Measurements from ENCODE around the gene CD164.

The CD164 gene

DNA sequence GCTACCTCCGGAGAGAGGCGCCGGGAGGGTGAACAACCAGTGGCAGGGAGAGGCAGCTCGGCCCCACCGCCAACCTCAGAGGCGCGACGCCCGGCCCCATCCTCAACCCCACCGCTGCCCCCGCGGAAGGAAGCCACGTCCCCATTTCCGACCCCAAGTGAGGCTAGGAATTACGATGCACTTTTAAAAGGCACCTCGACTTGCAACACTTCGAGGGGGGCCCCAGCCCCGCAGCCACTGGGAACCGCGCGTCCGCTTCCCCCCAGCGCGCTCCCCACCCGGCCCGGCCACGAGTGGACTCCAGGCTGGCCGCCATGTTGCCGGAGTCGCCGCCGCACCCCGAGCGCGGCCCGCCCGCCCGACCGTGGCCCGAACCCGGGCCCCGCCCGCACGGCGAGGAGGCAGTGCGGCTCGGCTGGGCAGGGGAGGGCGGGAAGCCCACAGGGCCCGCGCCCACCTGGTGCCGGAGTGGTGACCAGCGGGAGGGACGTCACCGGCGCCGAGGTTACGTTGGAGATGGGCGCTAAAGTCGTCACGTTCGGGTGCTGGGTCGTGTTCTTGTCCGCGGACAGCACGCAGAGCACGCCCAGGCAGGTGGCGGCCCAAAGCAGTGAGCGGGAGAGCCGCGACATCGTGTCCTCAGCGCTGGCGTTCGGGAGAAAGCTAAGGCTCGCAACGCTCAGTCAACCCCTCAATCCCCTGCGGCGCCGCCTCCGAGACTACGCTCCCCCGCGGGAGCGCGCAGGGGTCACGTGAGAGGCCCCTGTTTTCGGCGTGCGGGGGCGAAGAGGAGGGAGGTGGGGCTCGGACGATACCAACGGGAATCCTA lies at the start of gene CD164:
Gene CD164, minus strand, starts transcription at position 721 of the 829 bp plus-strand sequence. Its CDS starts 89 bp downstream, at position 632.
- Histone ChIP-seq H3K27ac (peak within 1 kb of the TSS; percentile 99), H3K4me2 (ENCODE audit: low read length) (peak within 1 kb of the TSS; percentile 90), H3K9ac (peak within 1 kb of the TSS; percentile 95), H3K4me3 (ENCODE audit: low read depth, low read length) (peak within 1 kb of the TSS; percentile 89), H3K79me2 (peaks cover 31% of the 10 kb centered on the region), H3K9me3 (ENCODE audit: control insufficient read depth, low read length) (no peaks in the 10 kb centered on the region), H3K27me3 (ENCODE audit: control insufficient read depth, insufficient read depth, low read length) (no peaks in the 10 kb centered on the region), H2AFZ (peak within 1 kb of the TSS; percentile 93), H3K4me1 (peaks cover 26% of the 10 kb centered on the region), H3K36me3 (ENCODE audit: control insufficient read depth, insufficient read depth, low read length) (no peaks in the 10 kb centered on the region)
- TF ChIP-seq, protein P1, sequence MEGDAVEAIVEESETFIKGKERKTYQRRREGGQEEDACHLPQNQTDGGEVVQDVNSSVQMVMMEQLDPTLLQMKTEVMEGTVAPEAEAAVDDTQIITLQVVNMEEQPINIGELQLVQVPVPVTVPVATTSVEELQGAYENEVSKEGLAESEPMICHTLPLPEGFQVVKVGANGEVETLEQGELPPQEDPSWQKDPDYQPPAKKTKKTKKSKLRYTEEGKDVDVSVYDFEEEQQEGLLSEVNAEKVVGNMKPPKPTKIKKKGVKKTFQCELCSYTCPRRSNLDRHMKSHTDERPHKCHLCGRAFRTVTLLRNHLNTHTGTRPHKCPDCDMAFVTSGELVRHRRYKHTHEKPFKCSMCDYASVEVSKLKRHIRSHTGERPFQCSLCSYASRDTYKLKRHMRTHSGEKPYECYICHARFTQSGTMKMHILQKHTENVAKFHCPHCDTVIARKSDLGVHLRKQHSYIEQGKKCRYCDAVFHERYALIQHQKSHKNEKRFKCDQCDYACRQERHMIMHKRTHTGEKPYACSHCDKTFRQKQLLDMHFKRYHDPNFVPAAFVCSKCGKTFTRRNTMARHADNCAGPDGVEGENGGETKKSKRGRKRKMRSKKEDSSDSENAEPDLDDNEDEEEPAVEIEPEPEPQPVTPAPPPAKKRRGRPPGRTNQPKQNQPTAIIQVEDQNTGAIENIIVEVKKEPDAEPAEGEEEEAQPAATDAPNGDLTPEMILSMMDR (IDR thresholded peaks at IDR 0.05) = no peak

DNA sequence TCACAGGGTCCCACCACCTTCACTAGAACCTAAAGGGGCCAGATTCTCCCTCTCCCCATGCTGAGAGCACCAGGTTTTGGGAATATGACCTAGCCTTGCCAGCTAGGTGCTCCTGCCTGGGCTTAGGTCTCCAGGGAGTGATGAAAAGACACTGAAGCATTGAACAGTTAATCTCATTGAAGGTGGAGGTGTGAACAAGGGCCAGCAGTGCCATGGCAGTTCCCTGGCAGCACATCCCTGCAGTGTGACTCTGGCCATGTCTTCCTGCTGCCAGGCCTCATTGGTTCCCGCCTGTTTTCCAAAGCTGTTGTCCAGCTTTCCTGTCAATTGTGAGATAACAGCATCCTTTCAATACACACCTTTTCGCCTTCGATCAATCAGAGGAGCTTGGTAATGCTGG lies 47.2 kb upstream of the CD164 start:
- H3K27me3 ChIP-seq (ENCODE audit: control insufficient read depth, insufficient read depth, low read length) = no peaks in the 10 kb centered on the region
- H3K9ac ChIP-seq = no peak overlapping the region
- no peak overlapping the region for H3K4me2 ChIP-seq (ENCODE audit: low read length)
- H3K9me3 ChIP-seq (ENCODE audit: control insufficient read depth, low read length) = no peaks in the 10 kb centered on the region
- no peak overlapping the region for H2AFZ ChIP-seq
- TF ChIP-seq, protein P1 (IDR thresholded peaks at IDR 0.05) = no peak
- H3K27ac ChIP-seq = no peak overlapping the region
- H3K79me2 ChIP-seq = no peaks in the 10 kb centered on the region
- H3K4me1 ChIP-seq = no peaks in the 10 kb centered on the region
- no peaks in the 10 kb centered on the region for H3K36me3 ChIP-seq (ENCODE audit: control insufficient read depth, insufficient read depth, low read length)
- H3K4me3 ChIP-seq (ENCODE audit: low read depth, low read length) = no peak overlapping the region

DNA sequence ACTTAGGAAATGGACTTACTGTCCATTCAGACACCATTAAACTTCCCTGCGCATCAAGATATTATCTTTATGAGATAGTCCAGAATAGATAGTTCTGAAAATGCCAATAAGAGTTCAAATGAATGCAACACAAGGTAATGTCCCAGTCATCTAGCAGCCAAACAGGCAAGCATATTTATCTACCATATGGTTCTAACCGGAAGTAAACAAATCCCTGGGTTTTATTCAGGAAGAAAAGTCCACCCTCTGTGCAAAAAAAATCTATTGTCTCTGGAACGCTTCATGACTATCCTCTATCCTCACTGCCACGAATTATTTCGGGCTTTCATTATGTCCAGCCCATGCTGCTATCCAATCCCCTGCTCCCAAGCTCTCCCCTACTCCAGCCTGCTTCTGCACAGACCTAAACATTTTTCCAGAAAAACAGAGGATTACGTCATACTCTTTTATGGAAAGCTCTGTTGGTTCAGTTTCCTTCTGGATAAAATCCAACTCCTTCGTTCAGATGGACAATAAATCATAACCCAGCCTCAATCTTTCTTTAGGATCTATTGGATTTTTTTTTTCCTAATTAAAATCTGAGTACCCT lies 46.7 kb upstream of the CD164 start:
- Histone ChIP-seq H3K9me3 (ENCODE audit: control insufficient read depth, low read length) (no peaks in the 10 kb centered on the region), H3K4me1 (peaks cover 2% of the 10 kb centered on the region), H3K36me3 (ENCODE audit: control insufficient read depth, insufficient read depth, low read length) (no peaks in the 10 kb centered on the region), H3K9ac (no peak overlapping the region), H3K27ac (no peak overlapping the region), H3K4me3 (ENCODE audit: low read depth, low read length) (no peak overlapping the region), H2AFZ (no peak overlapping the region), H3K4me2 (ENCODE audit: low read length) (no peak overlapping the region), H3K79me2 (no peaks in the 10 kb centered on the region), H3K27me3 (ENCODE audit: control insufficient read depth, insufficient read depth, low read length) (no peaks in the 10 kb centered on the region)
- TF ChIP-seq, protein P1 (IDR thresholded peaks at IDR 0.05) = no peak

DNA sequence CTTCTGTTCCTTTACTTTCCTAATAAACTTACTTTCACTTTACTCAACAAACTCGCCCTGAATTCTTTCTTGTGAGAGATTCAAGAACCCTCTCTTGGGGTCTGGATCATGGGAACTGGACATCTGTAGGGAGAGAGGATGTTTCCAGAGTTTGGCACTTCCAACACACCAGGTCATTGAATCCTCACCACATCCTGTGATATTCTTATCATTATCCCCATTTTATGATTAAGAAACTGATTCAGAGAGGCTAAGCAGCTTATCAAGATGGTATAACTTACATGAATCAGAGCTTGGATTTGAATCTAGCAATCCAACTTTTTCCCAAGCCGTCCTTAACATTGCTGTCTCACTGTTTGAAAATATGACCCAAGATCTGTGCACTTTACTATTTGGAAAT lies 42.7 kb upstream of the CD164 start:
- H3K9ac ChIP-seq = no peak overlapping the region
- H3K4me3 ChIP-seq (ENCODE audit: low read depth, low read length) = no peak overlapping the region
- no peaks in the 10 kb centered on the region for H3K9me3 ChIP-seq (ENCODE audit: control insufficient read depth, low read length)
- no peak overlapping the region for H3K27ac ChIP-seq
- no peak overlapping the region for H3K4me2 ChIP-seq (ENCODE audit: low read length)
- peaks cover 2% of the 10 kb centered on the region for H3K4me1 ChIP-seq
- H3K27me3 ChIP-seq (ENCODE audit: control insufficient read depth, insufficient read depth, low read length) = no peaks in the 10 kb centered on the region
- no peak overlapping the region for H2AFZ ChIP-seq
- TF ChIP-seq, protein P1 (IDR thresholded peaks at IDR 0.05) = no peak
- no peaks in the 10 kb centered on the region for H3K79me2 ChIP-seq
- no peaks in the 10 kb centered on the region for H3K36me3 ChIP-seq (ENCODE audit: control insufficient read depth, insufficient read depth, low read length)

Measured in parathyroid adenoma (tissue), 2 donors.